PC-3 (cell line): Measurements from ENCODE around the gene PRRG4. TPM values are rescaled to one million over a fixed set of nuclear protein-coding genes. Genes with fewer than 3 reads are reported as not detected.

Experiments
- ATAC-seq: fragments of 200-7000 bp; cut with Tn5 transposase; 2 replicates; pipeline ENCODE4 v1.9.1; 2020; ENCODE audit warnings: mild to moderate bottlenecking, moderate library complexity
- BruUV-seq: library from RNA; stranded (reverse); fragments of 400-500 nt; replicated peaks from 2 replicates; lab custom pipeline; 2021; lab: Mats Ljungman, UMichigan
- CTCF ChIA-PET: fragments of 300-600 bp; sonication (Branson Sonifier 250); formaldehyde crosslinking; loops from one replicate; lab custom pipeline; 2022; ENCODE audit warnings: antibody characterized with exemption; lab: Charles Lee
- POLR2A ChIA-PET: fragments of 300-600 bp; sonication (Branson Sonifier 250); formaldehyde crosslinking; loops from one replicate; lab custom pipeline; 2022; ENCODE audit warnings: antibody characterized with exemption; ENCODE audit not compliant: unreplicated experiment; lab: Charles Lee
- DNase-seq: peaks from one replicate; pipeline ENCODE4 v3.0.0-alpha.2; 2015
- H2AFZ ChIP-seq: fragments of 300-600 bp; sonication (generic); 2 replicates; pipeline ENCODE4 v1.6.0; 2016; ENCODE audit warnings: antibody characterized with exemption, low read length
- H3F3A ChIP-seq: fragments of 300-600 bp; sonication (generic); one replicate; pipeline ENCODE4 v1.6.0; 2017; ENCODE audit warnings: antibody characterized with exemption, low read length, control low read depth, mild to moderate bottlenecking; ENCODE audit not compliant: unreplicated experiment
- H3K27ac ChIP-seq: fragments of 300-600 bp; sonication (generic); 2 replicates; pipeline ENCODE4 v1.5.1; 2016; ENCODE audit warnings: mild to moderate bottlenecking, low read length
- H3K27me3 ChIP-seq: fragments of 300-600 bp; sonication (generic); 2 replicates; pipeline ENCODE4 v1.6.1; 2016; ENCODE audit warnings: low read length, mixed read lengths
- H3K36me3 ChIP-seq: fragments of 300-600 bp; sonication (generic); 2 replicates; pipeline ENCODE4 v1.6.1; 2016; ENCODE audit warnings: low read depth, mixed run types, low read length, mixed read lengths
- H3K4me1 ChIP-seq: fragments of 300-600 bp; sonication (generic); 2 replicates; pipeline ENCODE4 v1.5.1; 2016; ENCODE audit warnings: low read length; ENCODE audit not compliant: insufficient read depth
- H3K4me2 ChIP-seq: fragments of 300-600 bp; sonication (generic); 2 replicates; pipeline ENCODE4 v1.6.0; 2016; ENCODE audit warnings: low read length
- H3K4me3 ChIP-seq: fragments of 300-600 bp; sonication (generic); 2 replicates; pipeline ENCODE4 v1.5.1; 2016; ENCODE audit warnings: mild to moderate bottlenecking, low read length, mixed read lengths
- H3K79me2 ChIP-seq: fragments of 300-600 bp; sonication (generic); 2 replicates; pipeline ENCODE4 v1.6.1; 2017; ENCODE audit warnings: low read length, mixed read lengths
- H3K9ac ChIP-seq: fragments of 300-600 bp; sonication (generic); 2 replicates; pipeline ENCODE4 v1.6.0; 2016; ENCODE audit warnings: mild to moderate bottlenecking, low read length
- H3K9me2 ChIP-seq: fragments of 300-600 bp; sonication (generic); replicated peaks from 2 replicates; pipeline ENCODE4 v1.6.1; 2016; ENCODE audit warnings: mixed run types, low read length, mixed read lengths
- H3K9me3 ChIP-seq: fragments of 300-600 bp; sonication (generic); 2 replicates; pipeline ENCODE4 v1.6.1; 2016; ENCODE audit warnings: low read length, mixed read lengths
- H4K20me1 ChIP-seq: fragments of 300-600 bp; sonication (generic); 2 replicates; pipeline ENCODE4 v1.6.1; 2016; ENCODE audit warnings: low read length, mixed read lengths
- EZH2 ChIP-seq: fragments of 300-600 bp; sonication (generic); IDR thresholded peaks from one replicate; pipeline ENCODE4 v1.6.1; 2017; ENCODE audit warnings: antibody characterized with exemption, mild to moderate bottlenecking, low read length; ENCODE audit not compliant: unreplicated experiment
- EZH2phosphoT487 ChIP-seq: fragments of 300-600 bp; sonication (generic); IDR thresholded peaks from 2 replicates; pipeline ENCODE4 v1.6.1; 2018; ENCODE audit warnings: mild to moderate bottlenecking, antibody characterized with exemption, low read length, borderline replicate concordance
- intact Hi-C: fragments of 100-400 bp; cut with micrococcal nuclease; formaldehyde crosslinking; loops from 2 replicates; pipeline ENCODE4 v1.9.0; 2023
- total RNA-seq: library from RNA; depleted of rRNA; stranded (reverse); fragments of >200 nt; gene quantifications from 2 replicates; pipeline ENCODE4 v1.2.3, GENCODE V29; 2014
- TF ChIP-seq, protein P1 (sequence below): fragments of 300-600 bp; sonication (generic); conservative IDR thresholded peaks from 2 replicates; pipeline ENCODE4 v1.5.1; 2017; ENCODE audit warnings: antibody characterized with exemption, low read depth, mild to moderate bottlenecking, low read length

PRRG4 gene
- total RNA-seq, 1 experiment from 2014 or later = 17.9 TPM

DNA sequence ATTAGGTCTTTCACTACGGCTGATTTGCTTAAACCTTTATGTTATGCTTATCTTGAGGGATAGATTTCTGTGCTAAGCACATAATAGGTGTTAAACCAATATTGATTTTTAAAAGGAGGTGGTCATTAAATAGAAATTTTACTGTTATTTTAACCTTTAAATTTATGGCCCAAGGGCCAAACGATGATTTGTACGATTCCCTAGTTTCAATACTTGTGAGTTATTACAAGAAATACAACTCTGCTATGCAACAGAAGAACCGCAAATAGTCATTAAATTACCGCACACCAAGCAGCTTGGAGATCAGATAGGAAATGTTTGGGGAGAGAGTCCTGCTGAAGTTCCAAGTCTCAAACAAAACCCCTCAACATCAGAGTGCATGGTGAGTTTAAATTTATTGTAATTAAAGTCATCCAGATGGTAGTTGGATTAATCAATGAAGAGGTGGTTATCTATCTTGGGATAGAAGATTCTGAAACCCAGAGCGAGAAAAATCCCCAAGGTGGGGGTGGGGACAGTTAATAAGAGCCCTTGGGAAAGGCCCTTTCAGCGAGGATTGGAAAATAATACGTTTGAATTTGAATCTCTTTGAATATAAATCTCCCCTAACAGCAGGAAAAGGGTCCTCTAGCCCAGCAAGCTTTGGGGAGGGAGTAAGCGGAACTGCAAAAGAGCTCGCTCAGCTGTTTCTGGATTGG lies 62.1 kb downstream of the PRRG4 start:
- intact Hi-C loops = loop anchor here (2.0 to 10.0 kb wide), 3 partner anchors 71 to 180 kb away; no protein-coding TSS in a partner anchor
- H3F3A ChIP-seq = no peaks in the 10 kb centered on the region

DNA sequence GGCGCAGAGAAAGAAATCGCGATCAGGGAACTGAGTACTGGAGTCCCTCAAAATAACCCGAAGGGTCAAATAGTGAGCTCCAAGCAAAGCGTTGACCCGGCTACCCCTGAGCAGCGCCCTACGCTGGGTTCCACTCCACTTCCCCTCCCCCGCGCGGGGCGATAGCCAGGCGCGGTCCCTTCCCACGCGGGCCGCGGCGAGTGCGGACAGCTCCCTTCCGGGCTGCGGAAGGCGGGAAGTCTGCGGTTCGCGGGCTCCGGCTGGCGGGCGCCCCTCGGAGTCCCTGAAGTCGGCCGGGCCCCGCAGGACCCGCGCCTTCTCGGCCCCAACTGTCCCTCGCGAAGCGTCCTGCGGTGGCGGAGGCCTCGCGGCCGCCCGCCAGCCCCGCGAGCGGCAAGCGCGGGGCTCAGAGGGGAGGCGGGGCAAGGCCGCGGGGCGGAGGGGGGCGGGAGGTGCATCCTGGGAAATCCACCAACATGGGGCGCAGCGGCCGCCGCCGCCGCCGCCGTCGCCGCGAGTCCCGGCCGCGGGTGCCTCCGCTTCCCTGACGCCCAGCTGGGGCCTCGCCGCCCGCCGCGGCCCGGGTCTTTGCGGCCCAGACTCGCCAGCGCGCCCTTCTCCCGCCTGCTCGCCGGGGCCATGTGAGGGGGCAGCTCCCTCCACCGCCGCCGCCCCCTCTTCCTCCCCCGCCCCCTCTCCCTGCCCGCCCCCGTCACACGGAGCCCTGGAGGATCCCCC lies 62.8 kb downstream of the PRRG4 start, which contains the start of gene QSER1:
Gene QSER1, plus strand, starts transcription at position 457 of the 738 bp plus-strand sequence. CDS start 315 bp downstream, outside the sequence.
- POLR2A ChIA-PET = interaction anchor here (0.6 kb wide), 1 partner anchor 164 kb away, joined by 3 read pairs; no protein-coding TSS in a partner anchor
- peak within 1 kb of the TSS; percentile 72 for H3K27ac ChIP-seq
- ATAC-seq (peak; percentile 54), DNase-seq (peak; percentile 56)
- no TSS peak for BruUV-seq
- H3K4me3 ChIP-seq = peak within 1 kb of the TSS; percentile 82
- H3K36me3 ChIP-seq = no peaks in the 10 kb centered on the region
- TF ChIP-seq EZH2 (no peak), EZH2phosphoT487 (no peak)
- TF ChIP-seq, protein P1, sequence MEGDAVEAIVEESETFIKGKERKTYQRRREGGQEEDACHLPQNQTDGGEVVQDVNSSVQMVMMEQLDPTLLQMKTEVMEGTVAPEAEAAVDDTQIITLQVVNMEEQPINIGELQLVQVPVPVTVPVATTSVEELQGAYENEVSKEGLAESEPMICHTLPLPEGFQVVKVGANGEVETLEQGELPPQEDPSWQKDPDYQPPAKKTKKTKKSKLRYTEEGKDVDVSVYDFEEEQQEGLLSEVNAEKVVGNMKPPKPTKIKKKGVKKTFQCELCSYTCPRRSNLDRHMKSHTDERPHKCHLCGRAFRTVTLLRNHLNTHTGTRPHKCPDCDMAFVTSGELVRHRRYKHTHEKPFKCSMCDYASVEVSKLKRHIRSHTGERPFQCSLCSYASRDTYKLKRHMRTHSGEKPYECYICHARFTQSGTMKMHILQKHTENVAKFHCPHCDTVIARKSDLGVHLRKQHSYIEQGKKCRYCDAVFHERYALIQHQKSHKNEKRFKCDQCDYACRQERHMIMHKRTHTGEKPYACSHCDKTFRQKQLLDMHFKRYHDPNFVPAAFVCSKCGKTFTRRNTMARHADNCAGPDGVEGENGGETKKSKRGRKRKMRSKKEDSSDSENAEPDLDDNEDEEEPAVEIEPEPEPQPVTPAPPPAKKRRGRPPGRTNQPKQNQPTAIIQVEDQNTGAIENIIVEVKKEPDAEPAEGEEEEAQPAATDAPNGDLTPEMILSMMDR = no peak
- peak within 1 kb of the TSS; percentile 94 for H3K4me2 ChIP-seq
- H3K9me3 ChIP-seq = no peaks in the 10 kb centered on the region
- no peaks in the 10 kb centered on the region for H3K9me2 ChIP-seq
- H4K20me1 ChIP-seq = 0 out of 2 replicates have a peak, but pooled peaks cover 6% of the 10 kb centered on the region
- peaks cover 28% of the 10 kb centered on the region for H3K4me1 ChIP-seq
- H3K27me3 ChIP-seq = no peaks in the 10 kb centered on the region
- peaks cover 55% of the 10 kb centered on the region for H3K79me2 ChIP-seq
- CTCF ChIA-PET = interaction anchor here (1.0 kb wide), 1 partner anchor 92 kb away, joined by 3 read pairs; no protein-coding TSS in a partner anchor
- H3F3A ChIP-seq = no peaks in the 10 kb centered on the region
- intact Hi-C loops = loop anchor here (5.0 to 10.0 kb wide), 2 partner anchors 172 to 180 kb away; no protein-coding TSS in a partner anchor
- peak within 1 kb of the TSS; percentile 98 for H3K9ac ChIP-seq
- H2AFZ ChIP-seq = peak within 1 kb of the TSS; percentile 88

More for the DNA sequence above, 62.1 kb downstream of the PRRG4 start:
- CTCF ChIA-PET = interaction anchor here (1.0 kb wide), 1 partner anchor 92 kb away, joined by 3 read pairs; no protein-coding TSS in a partner anchor
- BruUV-seq = TSS peak; percentile 53
- Histone ChIP-seq H3K9me3 (no peaks in the 10 kb centered on the region), H2AFZ (peak overlapping the region; percentile 88), H3K9me2 (no peaks in the 10 kb centered on the region), H3K4me2 (peak overlapping the region; percentile 94), H3K79me2 (peaks cover 48% of the 10 kb centered on the region), H3K27ac (peak overlapping the region; percentile 72), H3K4me1 (peaks cover 28% of the 10 kb centered on the region), H3K4me3 (peak overlapping the region; percentile 82), H4K20me1 (0 out of 2 replicates have a peak, but pooled peaks cover 1% of the 10 kb centered on the region), H3K36me3 (no peaks in the 10 kb centered on the region), H3K9ac (peak overlapping the region; percentile 98), H3K27me3 (no peaks in the 10 kb centered on the region)
- DNase-seq = peak; percentile 31
- no peak for TF ChIP-seq EZH2phosphoT487
- TF ChIP-seq EZH2 = no peak
- TF ChIP-seq, protein P1 = no peak
- POLR2A ChIA-PET = no interaction called here
- ATAC-seq = no peak
